ENCODE measurements around the gene STRAP.

DNA sequence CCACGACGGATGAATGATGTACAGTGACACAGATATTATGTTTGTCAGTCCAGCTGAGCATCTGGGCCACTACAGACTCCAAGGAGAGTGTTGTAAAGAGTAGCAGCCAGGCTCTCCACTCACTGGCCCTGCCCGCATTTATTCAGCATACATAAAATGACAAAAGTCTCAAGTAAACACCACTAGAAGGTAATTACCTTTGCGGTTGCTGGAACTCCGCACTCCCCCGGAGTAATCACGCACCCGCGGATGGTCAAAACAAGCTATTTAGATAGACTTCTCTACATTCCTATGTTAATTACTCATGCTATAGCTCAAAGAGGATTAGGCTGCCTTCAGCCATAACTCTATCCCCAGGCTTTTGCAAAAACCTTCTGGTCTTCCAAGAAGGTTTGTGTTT, 18.8 kb upstream of the STRAP start:
- TF ChIP-seq, protein P1, sequence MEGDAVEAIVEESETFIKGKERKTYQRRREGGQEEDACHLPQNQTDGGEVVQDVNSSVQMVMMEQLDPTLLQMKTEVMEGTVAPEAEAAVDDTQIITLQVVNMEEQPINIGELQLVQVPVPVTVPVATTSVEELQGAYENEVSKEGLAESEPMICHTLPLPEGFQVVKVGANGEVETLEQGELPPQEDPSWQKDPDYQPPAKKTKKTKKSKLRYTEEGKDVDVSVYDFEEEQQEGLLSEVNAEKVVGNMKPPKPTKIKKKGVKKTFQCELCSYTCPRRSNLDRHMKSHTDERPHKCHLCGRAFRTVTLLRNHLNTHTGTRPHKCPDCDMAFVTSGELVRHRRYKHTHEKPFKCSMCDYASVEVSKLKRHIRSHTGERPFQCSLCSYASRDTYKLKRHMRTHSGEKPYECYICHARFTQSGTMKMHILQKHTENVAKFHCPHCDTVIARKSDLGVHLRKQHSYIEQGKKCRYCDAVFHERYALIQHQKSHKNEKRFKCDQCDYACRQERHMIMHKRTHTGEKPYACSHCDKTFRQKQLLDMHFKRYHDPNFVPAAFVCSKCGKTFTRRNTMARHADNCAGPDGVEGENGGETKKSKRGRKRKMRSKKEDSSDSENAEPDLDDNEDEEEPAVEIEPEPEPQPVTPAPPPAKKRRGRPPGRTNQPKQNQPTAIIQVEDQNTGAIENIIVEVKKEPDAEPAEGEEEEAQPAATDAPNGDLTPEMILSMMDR (conservative IDR thresholded peaks at IDR 0.05) = no peak
- TF ChIP-seq EZH2 (IDR thresholded peaks at IDR 0.05; ENCODE audit: low read depth) = no peak
